ENCODE measurements around the gene STX1B.
"Not testable (repeated sequence)": the region's sequence is repeated elsewhere in the genome, so short reads cannot be mapped to it uniquely, and the experiment has no call there.

STX1B gene
- total RNA-seq, result 0.12 to 1.3 (median 0.59) reads per million in 4 donors

GRCh38 chr16:31010585-31011325 lies at the start of gene STX1B:
Gene STX1B (minus strand): TSS chr16:31010638. CDS start chr16:31010396, 242 bp downstream.
- DNase-seq, result peak in 4 of 5 donors; percentile 20 to 41 (median 31)

GRCh38 chr16:31055613-31056012 lies 45.2 kb upstream of the STX1B start:
- DNase-seq, result no peak

GRCh38 chr16:31052114-31052513 lies 41.7 kb upstream of the STX1B start:
- no peak for DNase-seq

DNA sequence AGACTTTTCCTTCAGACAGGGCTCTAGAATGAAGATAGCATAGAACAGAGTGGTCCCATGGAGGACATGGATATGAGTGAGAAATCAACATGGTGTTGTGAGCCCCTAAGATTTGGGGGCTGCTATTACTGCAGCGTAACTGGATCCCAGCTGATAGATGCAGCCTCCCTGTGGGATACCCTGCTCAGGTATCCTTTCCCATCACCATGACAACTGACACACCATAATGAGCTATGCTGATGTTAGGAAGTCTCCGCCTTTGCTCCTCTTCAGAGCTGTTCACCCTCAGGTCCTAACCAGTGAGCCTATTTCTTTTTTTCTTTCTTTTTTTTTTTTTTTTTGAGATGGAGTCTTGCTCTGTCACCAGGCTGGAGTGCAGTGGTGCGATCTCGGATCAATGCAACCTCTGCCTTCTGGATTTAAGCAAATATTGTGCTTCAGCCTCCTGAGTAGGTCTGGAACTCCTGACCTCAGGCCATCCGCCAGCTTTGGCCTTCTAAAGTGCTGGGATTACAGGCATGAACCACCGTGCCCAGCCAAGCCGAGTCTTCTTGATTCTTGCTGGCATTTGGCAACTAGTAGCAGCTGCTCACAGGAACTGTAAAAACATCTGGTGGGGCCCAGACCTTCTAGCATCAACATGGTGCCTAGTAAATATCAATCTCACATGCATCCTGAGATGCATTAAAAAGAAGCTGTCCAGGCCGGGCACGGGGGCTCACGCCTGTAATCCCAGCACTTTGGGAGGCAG lies 40.0 kb upstream of the STX1B start:
- DNase-seq, result no peak

- no peak for DNase-seq
These were observed 33.6 kb upstream of the STX1B start for GRCh38 chr16:31043898-31044481.

GRCh38 chr16:31043352-31043751 lies 32.9 kb upstream of the STX1B start:
- DNase-seq, result no peak

DNA sequence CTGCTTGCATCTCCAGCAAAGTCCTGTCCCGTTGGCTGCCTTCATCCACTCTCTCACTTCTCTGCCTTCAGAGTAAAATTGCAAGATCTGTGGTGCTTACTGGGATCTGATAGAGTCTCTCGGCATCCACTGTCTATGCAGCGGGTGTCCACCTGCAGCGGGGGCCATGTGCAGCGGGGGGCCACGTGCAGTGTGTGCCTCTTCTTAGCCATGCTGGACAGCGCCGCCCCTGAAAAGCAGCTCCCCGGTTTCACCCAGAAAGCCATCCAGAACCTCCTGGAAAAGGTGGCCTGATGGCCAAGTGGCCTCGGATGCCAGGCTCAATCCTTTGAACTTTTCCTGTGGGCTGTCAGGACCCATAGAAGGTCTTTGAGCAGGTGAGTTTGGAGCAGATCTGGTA lies 32.4 kb upstream of the STX1B start:
- DNase-seq, result no peak

DNA sequence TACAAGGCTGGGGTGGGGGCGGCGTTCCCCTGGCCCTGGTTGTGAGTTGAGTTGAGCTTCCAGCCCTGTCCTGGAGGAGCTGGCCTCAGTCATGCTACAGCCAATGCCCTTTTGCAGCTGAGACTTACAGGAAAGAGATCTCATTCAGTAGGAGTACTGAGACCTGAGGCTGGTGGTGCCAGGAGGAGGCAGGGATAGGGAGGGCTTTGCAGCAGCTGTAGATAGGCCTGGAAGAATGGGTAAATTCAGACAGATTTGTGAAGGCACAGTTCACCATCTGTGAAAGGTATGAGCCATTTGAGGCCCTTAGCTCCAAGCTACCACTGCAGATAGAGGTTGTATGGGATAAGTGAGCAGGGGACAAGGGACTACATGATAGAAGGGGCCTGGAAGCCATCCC lies 28.6 kb upstream of the STX1B start:
- DNase-seq, result no peak

DNA sequence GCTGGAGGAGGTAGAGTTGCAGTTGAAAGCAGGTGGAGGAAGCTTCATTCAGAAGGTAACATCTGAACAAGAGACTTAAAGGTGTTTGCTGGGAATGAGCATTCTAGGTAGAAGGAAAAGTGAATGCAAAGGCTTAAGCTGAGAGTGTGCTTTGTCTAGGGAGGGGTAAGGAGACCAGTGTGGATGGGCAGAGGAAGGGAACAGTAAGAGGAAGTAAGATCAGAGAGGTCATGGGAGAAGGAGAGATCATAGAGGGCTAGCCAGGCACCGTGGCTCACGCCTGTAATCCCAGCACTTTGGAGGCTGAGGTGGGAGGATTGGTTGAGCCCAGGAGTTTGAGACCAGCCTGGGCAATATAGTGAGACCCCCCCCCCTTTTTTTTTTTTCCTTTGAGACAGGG lies 26.3 kb upstream of the STX1B start:
- no peak for DNase-seq

DNA sequence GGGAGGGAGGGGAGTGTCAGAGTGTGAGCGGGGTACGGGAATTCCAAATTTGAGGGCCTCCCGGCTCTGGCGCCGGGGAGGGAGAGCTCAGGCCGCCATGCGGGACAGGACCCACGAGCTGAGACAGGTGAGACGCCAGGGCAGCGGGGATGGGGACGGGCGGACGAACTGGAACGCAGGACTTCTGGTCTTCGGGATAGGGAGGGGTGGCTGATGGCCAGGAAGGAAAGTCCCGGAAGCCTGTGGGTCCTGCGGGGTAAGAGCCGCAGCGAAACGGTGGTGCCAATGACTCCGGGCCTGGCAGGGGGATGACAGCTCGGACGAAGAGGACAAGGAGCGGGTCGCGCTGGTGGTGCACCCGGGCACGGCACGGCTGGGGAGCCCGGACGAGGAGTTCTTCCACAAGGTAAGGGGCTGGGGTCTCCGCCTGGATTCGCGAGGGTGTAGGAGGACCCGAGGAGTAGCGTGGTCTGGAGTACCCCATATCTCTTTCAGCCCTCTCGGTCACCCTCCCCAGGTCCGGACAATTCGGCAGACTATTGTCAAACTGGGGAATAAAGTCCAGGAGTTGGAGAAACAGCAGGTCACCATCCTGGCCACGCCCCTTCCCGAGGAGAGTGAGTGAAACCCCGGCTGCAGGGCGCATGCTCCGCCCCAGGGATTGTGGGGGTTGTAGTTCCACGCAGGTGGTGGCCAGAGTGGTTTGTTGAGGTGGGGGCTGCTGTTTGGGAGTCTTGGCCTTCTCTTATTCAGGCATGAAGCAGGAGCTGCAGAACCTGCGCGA lies 23.5 kb upstream of the STX1B start:
- peak; percentile 77 to 84 (median 84) for DNase-seq

GRCh38 chr16:31032736-31033708 lies 22.6 kb upstream of the STX1B start, which contains the start of gene STX4:
Gene STX4 (plus strand): TSS chr16:31033558. CDS start chr16:31033806, 248 bp downstream.
- peak; percentile 97 to 99 (median 98) for DNase-seq

DNA sequence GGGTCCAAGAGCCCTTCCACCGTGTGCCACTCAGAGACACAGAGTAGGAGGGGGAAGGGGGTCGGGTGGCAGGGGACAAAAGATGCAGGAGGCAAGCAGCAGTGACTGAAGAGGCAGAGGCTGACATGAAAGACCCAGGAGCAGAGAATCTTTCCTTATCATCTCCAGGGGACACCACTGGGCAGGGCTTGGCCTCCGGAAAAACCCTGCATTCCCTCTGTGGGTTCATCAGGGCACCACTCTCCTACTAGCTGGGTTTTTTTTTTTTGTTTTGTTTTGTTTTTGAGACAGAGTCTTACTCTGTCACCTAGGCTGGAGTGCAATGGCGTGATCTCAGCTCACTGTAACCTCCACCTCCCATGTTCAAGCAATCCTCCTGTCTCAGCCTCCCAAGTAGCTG lies 20.8 kb upstream of the STX1B start:
- no peak for DNase-seq

DNA sequence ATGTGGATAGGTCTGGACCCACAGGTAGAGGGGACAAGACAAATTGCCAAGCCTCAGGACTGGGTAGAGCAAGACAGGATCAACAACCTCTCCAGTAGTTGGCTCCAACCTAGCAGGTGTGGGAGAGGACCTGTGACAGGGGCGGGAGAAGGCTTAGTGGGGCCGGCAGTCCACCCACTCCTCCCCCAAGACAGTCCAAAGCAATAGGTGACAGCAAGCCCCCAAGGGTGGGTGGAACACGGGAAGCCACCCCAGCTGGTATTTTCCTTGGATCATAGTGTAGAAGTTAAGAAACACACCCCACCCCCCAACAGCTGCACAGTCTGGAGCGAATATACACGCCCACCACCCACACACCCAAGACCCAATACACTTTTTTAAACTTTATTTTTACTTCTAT lies 18.8 kb upstream of the STX1B start:
- DNase-seq, result no peak

DNA sequence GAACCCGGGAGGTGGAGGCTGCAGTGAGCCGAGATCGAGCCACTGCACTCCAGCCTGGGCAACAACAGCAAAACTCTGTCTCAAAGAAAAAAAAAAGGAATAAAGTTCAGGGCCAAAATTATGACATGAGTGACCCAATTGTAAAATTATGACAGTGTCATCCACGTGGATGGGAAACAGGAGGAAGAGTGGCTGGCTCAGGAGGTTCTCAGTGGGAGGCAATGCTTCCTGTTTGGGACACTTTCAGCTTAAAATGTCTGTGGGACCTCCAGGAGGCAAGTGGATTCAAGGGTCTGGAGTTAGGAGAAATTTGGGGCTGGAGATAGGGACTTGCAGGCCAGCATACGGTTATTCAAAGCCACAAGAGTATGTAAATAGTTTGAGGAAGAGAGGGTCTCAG lies 14.9 kb upstream of the STX1B start:
- no peak for DNase-seq

- DNase-seq, result no peak
These were observed 13.3 kb upstream of the STX1B start for GRCh38 chr16:31023627-31024226.

DNA sequence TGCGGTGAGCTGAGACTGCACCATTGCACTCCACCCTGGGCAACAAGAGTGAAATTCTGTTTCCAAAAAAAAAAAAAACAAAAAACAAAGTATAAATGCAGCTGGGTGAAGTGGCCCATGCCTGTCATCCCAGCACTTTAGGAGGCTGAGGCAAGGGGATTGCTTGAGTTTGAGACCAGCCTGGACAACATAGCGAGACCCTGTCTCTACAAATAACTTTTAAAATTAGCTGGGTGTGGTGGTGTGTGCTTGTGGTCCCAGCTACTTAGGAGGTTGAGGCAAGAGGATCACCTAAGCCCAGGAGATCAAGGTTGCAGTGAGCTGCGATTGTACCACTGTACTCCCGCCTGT lies 12.8 kb upstream of the STX1B start:
- no peak for DNase-seq

DNA sequence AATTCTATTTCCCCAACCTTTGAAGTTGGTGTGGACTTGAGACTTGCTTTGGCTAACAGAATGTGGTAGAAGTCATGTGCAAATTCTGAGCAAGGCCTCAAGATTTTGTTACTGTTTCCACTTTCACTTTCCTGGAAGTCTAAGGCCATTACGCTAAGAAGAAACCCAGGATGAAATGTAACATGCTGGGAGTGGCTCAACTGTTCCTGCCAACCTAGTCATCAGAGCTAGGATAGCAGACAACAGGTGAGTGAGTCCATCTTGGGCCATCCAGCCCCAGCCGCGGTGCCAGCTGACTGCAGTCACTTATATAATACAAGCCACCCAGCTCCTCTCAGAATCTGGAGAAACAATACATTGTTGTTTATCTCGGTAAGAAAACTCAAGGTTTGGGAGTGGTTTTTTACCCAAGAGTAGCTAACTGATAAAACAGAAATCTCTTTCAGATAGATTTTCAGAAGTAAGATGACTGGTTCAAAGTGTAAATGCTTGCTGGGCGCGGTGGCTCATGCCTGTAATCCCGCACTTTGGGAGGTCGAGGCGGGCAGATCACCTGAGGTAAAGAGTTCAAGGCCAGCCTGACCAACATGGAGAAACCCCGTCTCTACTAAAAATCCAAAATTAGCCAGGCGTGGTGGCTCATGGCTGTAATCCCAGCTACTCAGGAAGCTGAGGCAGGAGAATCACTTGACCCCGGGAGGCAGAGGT lies 12.3 kb upstream of the STX1B start:
- no peak for DNase-seq

DNA sequence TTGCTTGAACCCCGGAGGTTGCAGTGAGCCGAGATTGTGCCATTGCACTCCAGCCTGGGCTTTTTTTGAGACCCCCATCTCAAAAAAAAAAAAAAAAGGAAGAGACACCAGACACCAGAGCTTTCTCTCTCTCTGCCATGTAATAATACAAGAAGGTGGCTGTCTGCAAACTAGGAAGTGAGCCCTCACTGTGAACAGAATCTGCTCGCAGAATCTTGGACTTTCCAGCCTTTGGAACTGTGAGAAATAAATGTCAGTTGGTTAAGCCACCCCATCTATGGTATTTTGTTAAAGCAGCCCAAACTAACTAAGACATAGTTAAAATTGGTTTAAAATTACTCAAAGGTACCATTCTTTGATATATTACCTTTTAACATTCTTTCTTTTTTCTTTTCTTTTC lies 10.1 kb upstream of the STX1B start:
- DNase-seq, result no peak

DNA sequence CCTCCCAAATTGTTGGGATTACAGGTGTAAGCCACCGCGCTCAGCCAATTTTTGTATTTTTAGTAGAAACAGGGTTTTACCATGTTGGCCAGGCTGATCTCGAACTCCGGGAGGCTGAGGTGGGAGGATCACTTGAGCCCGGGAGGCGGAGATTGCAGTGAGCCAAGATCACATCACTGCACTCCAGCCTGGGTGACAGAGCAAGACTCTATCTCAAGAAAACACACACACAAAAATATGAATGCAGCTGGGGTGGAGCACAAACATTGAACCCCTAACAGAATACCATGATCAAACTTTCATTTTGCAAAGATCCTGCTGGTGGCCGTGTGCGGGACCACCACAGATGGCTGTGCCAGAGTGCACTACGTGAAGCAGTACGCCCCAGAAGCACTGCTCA lies 7.3 kb upstream of the STX1B start:
- DNase-seq, result not testable (repeated sequence)

- no peak for DNase-seq
These were observed 5.6 kb upstream of the STX1B start for GRCh38 chr16:31016018-31016417.

DNA sequence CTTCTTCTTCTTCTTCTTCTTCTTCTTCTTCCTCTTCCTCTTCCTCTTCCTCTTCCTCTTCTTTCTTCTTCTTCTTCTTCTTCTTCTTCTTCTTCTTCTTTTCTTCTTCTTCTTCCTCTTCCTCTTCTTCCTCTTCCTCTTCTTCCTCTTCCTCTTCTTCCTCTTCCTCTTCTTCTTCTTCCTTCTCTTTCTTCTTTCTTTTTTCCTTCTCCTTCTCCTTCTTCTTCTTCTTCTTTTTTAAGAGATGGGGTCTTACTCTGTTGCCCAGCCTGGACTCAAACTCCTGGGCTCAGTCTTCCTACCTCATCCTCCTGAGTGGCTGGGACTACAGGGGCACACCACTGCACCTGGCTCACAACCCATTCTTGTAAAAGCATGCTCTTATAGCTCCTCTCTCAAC lies 2.9 kb upstream of the STX1B start:
- not testable (repeated sequence) for DNase-seq
